ENCODE measurements around the gene PLA2G2D. TPM values are rescaled to one million over a fixed set of nuclear protein-coding genes. Genes with fewer than 3 reads are reported as not detected.

PLA2G2D gene
- polyA plus RNA-seq, 4 donors, result 0.40 to 0.41 TPM; not detected in 2

GRCh38 chr1:20080441-20081352 is 38.6 kb downstream of the PLA2G2D start:
- no peak overlapping the region for H3K4me3 ChIP-seq (ENCODE audit: low read depth in 1 of 3, low read length in 3 of 3)
- 62 to 73% (median 64%) methylated on average over 19 to 20 of the region's 20 CpGs for WGBS, 3 donors
- H3K4me1 ChIP-seq (ENCODE audit: control insufficient read depth in 3 of 3, insufficient read depth in 2 of 3, low read depth in 1 of 3, low read length in 2 of 3), result no peaks in the 10 kb centered on the region
- H3K27me3 ChIP-seq (ENCODE audit: control insufficient read depth in 3 of 3, insufficient read depth in 3 of 3, low read length in 3 of 3), result no peaks in the 10 kb centered on the region
- peaks cover 0 to 10% of the 10 kb centered on the region in 2 donors for H3K9me3 ChIP-seq (ENCODE audit: control insufficient read depth in 2 of 2, insufficient read depth in 1 of 2, low read depth in 1 of 2, low read length in 1 of 2)
- H3K36me3 ChIP-seq (ENCODE audit: control insufficient read depth in 3 of 3, insufficient read depth in 2 of 3, low read depth in 1 of 3, low read length in 3 of 3), result no peaks in the 10 kb centered on the region
- no peak for DNase-seq
- FAIRE-seq, result no peak
- H3K27ac ChIP-seq (ENCODE audit: low read depth in 1 of 3, low read length in 2 of 3), result no peak overlapping the region

- H3K4me3 ChIP-seq (ENCODE audit: low read depth in 1 of 3, low read length in 3 of 3), result no peak overlapping the region
- 45 to 65% (median 46%) methylated on average over 8 of the region's 8 CpGs for WGBS, 3 donors
- H3K27ac ChIP-seq (ENCODE audit: low read depth in 1 of 3, low read length in 2 of 3), result no peak overlapping the region
- H3K36me3 ChIP-seq (ENCODE audit: control insufficient read depth in 3 of 3, insufficient read depth in 2 of 3, low read depth in 1 of 3, low read length in 3 of 3), result no peaks in the 10 kb centered on the region
- H3K4me1 ChIP-seq (ENCODE audit: control insufficient read depth in 3 of 3, insufficient read depth in 2 of 3, low read depth in 1 of 3, low read length in 2 of 3), result no peaks in the 10 kb centered on the region
- no peak for FAIRE-seq
- no peaks in the 10 kb centered on the region for H3K27me3 ChIP-seq (ENCODE audit: control insufficient read depth in 3 of 3, insufficient read depth in 3 of 3, low read length in 3 of 3)
- H3K9me3 ChIP-seq (ENCODE audit: control insufficient read depth in 2 of 2, insufficient read depth in 1 of 2, low read depth in 1 of 2, low read length in 1 of 2), result peaks cover 0 to 10% of the 10 kb centered on the region in 2 donors
- no peak for DNase-seq
These were observed 39.6 kb downstream of the PLA2G2D start for GRCh38 chr1:20079661-20080305.

- WGBS, 3 donors, result 70 to 83% (median 82%) methylated on average over 5 of the region's 5 CpGs
- H3K4me1 ChIP-seq (ENCODE audit: control insufficient read depth in 3 of 3, insufficient read depth in 2 of 3, low read depth in 1 of 3, low read length in 2 of 3), result no peaks in the 10 kb centered on the region
- no peaks in the 10 kb centered on the region for H3K27me3 ChIP-seq (ENCODE audit: control insufficient read depth in 3 of 3, insufficient read depth in 3 of 3, low read length in 3 of 3)
- no peak overlapping the region for H3K4me3 ChIP-seq (ENCODE audit: low read depth in 1 of 3, low read length in 3 of 3)
- no peak for DNase-seq
- peaks cover 0 to 8% of the 10 kb centered on the region in 2 donors for H3K9me3 ChIP-seq (ENCODE audit: control insufficient read depth in 2 of 2, insufficient read depth in 1 of 2, low read depth in 1 of 2, low read length in 1 of 2)
- H3K27ac ChIP-seq (ENCODE audit: low read depth in 1 of 3, low read length in 2 of 3), result no peak overlapping the region
- H3K36me3 ChIP-seq (ENCODE audit: control insufficient read depth in 3 of 3, insufficient read depth in 2 of 3, low read depth in 1 of 3, low read length in 3 of 3), result no peaks in the 10 kb centered on the region
- FAIRE-seq, result no peak
These were observed 40.6 kb downstream of the PLA2G2D start for GRCh38 chr1:20078711-20079110.

DNA sequence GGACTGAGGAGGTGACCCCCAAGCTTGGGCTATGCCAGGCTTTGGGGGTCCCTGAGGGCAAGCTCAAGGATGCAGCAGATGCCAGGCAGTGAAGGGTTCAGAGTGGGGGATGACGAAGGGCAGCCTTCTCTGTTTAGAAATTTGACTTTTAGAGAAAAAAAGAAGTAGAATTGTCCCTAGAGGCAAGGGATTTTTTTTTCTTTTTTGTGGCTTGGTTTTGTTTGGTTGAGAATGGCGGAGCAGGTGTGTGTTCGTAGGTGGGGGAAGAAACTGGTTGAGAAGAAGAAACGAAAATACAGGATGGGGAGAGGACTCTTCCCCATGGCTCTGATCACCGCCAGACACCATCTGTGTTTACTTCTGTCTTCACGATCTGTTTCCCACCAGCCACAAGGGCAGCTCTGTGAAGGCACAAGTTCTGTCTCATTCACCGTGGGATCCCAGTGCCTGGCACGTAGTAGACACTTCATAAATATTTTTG is 41.1 kb downstream of the PLA2G2D start:
- FAIRE-seq, result no peak
- no peaks in the 10 kb centered on the region for H3K27me3 ChIP-seq (ENCODE audit: control insufficient read depth in 3 of 3, insufficient read depth in 3 of 3, low read length in 3 of 3)
- no peak overlapping the region for H3K27ac ChIP-seq (ENCODE audit: low read depth in 1 of 3, low read length in 2 of 3)

DNA sequence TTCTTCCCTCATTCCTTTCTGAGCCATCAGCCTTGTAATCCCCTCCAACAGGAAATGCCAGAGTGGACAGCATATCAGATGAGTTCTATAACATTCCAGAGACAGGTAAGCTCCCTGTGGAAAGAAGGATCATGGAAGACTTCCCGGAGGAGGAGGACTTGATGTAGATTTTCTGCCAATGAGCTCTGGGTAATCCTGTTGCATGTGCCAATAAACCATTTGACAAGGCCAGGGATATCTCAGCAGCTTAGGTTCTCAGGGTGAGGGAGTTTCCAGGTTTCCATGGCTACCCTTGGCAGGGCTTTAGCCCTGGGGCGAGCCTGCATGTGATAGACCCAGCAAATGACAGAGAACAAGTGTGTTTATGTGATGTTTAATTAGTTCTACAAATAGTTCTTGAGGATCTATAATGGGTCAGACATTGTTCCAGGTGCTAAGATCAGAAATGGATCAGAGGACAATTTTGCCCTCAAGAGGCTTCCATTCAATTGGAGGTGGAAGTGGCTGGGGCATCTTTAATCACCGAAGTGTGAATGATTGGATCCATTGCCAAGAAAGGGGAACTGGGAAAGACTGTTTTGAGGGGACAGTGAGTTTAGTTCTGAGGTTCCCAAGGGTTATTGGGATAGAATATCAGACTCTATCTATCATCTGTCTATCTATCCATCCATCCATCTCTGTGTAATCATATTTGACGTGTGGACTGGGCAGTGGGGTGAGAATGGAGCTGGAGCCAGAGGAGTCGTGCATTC is 42.5 kb downstream of the PLA2G2D start:
- Histone ChIP-seq H3K4me1 (ENCODE audit: control insufficient read depth in 3 of 3, insufficient read depth in 2 of 3, low read depth in 1 of 3, low read length in 2 of 3) (no peaks in the 10 kb centered on the region), H3K27ac (ENCODE audit: low read depth in 1 of 3, low read length in 2 of 3) (no peak overlapping the region), H3K4me3 (ENCODE audit: low read depth in 1 of 3, low read length in 3 of 3) (no peak overlapping the region), H3K27me3 (ENCODE audit: control insufficient read depth in 3 of 3, insufficient read depth in 3 of 3, low read length in 3 of 3) (no peaks in the 10 kb centered on the region), H3K36me3 (ENCODE audit: control insufficient read depth in 3 of 3, insufficient read depth in 2 of 3, low read depth in 1 of 3, low read length in 3 of 3) (no peaks in the 10 kb centered on the region), H3K9me3 (ENCODE audit: control insufficient read depth in 2 of 2, insufficient read depth in 1 of 2, low read depth in 1 of 2, low read length in 1 of 2) (no peaks in the 10 kb centered on the region)
- DNase-seq, result no peak
- WGBS, 3 donors, result 72 to 86% (median 72%) methylated on average over 5 of the region's 5 CpGs
- no peak for FAIRE-seq

More for the DNA sequence above, 41.1 kb downstream of the PLA2G2D start:
- peaks cover 0 to 3% of the 10 kb centered on the region in 2 donors for H3K9me3 ChIP-seq (ENCODE audit: control insufficient read depth in 2 of 2, insufficient read depth in 1 of 2, low read depth in 1 of 2, low read length in 1 of 2)
- no peak overlapping the region for H3K4me3 ChIP-seq (ENCODE audit: low read depth in 1 of 3, low read length in 3 of 3)
- 58 to 69% (median 61%) methylated on average over 8 of the region's 8 CpGs for WGBS, 3 donors
- H3K4me1 ChIP-seq (ENCODE audit: control insufficient read depth in 3 of 3, insufficient read depth in 2 of 3, low read depth in 1 of 3, low read length in 2 of 3), result no peaks in the 10 kb centered on the region
- H3K36me3 ChIP-seq (ENCODE audit: control insufficient read depth in 3 of 3, insufficient read depth in 2 of 3, low read depth in 1 of 3, low read length in 3 of 3), result no peaks in the 10 kb centered on the region
- DNase-seq, result no peak

DNA sequence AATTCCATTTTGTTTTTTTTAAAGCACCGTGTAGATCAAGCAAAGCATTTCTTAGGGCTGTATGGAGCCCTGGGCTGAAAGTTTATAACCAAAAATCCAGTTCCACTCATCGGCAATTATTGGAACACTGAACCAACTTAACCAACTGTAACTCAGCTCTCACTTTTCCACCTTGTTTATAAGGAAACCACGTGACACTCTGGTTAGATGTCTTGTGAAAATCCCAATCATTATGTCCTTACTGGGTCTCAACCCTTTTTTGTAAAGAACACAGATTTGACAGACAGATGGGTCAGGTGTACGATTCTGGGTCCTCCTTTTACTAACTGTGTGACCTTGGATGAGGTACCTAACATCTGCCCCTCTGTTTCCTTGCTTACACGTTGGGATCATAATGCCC is 43.1 kb downstream of the PLA2G2D start:
- Histone ChIP-seq H3K9me3 (ENCODE audit: control insufficient read depth in 2 of 2, insufficient read depth in 1 of 2, low read depth in 1 of 2, low read length in 1 of 2) (no peaks in the 10 kb centered on the region), H3K27ac (ENCODE audit: low read depth in 1 of 3, low read length in 2 of 3) (no peak overlapping the region), H3K4me1 (ENCODE audit: control insufficient read depth in 3 of 3, insufficient read depth in 2 of 3, low read depth in 1 of 3, low read length in 2 of 3) (no peaks in the 10 kb centered on the region), H3K27me3 (ENCODE audit: control insufficient read depth in 3 of 3, insufficient read depth in 3 of 3, low read length in 3 of 3) (no peaks in the 10 kb centered on the region), H3K36me3 (ENCODE audit: control insufficient read depth in 3 of 3, insufficient read depth in 2 of 3, low read depth in 1 of 3, low read length in 3 of 3) (no peaks in the 10 kb centered on the region), H3K4me3 (ENCODE audit: low read depth in 1 of 3, low read length in 3 of 3) (no peak overlapping the region)
- WGBS, 3 donors, result 49 to 69% (median 60%) methylated on average over 5 of the region's 5 CpGs
- FAIRE-seq, result no peak
- DNase-seq, result no peak

DNA sequence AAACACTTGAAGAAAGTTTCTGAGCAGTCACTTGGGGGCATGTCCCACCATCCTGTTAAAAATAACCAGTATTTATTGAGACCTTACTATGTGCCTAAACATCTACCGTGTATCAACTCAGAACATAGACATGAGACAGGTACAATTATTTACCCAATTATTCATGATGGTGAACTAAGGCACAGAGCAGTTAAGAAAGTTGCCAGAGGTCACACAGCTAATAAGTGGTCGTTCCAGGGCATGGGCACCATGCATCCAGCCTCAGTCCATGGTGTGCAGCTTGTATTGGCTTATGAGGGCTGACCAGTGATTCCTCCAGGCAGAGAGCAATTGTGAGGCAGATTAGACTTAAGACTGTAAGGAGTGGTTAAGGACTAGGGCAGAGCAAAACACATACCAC is 44.0 kb downstream of the PLA2G2D start:
- H3K36me3 ChIP-seq (ENCODE audit: control insufficient read depth in 3 of 3, insufficient read depth in 2 of 3, low read depth in 1 of 3, low read length in 3 of 3), result no peaks in the 10 kb centered on the region
- no peaks in the 10 kb centered on the region for H3K9me3 ChIP-seq (ENCODE audit: control insufficient read depth in 2 of 2, insufficient read depth in 1 of 2, low read depth in 1 of 2, low read length in 1 of 2)
- FAIRE-seq (no peak), DNase-seq (no peak)
- no peaks in the 10 kb centered on the region for H3K4me1 ChIP-seq (ENCODE audit: control insufficient read depth in 3 of 3, insufficient read depth in 2 of 3, low read depth in 1 of 3, low read length in 2 of 3)
- no peak overlapping the region for H3K27ac ChIP-seq (ENCODE audit: low read depth in 1 of 3, low read length in 2 of 3)
- no peaks in the 10 kb centered on the region for H3K27me3 ChIP-seq (ENCODE audit: control insufficient read depth in 3 of 3, insufficient read depth in 3 of 3, low read length in 3 of 3)
- 61 to 83% (median 62%) methylated on average over 2 of the region's 2 CpGs for WGBS, 3 donors
- no peak overlapping the region for H3K4me3 ChIP-seq (ENCODE audit: low read depth in 1 of 3, low read length in 3 of 3)

DNA sequence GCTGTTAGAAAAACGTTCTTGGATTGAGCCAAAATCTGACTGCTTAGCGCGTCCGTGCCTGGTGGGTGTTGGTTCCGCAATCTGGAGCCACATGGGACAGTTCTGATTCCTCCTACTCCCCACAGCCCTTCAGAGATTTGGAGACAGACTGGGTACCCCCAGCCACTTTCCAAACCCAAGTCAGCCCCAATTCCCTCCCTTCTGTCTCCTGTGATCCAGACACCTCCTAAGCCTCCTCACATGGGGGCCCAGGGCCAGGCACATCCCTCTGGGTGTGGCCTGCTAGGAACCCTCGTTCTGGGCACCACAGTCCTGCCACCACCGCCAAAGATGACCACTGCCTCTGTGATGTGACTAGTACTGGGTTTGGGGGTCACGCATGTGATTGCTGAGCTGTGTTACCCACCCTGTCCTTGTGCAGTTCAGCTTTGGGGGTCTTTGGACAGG is 44.6 kb downstream of the PLA2G2D start:
- Histone ChIP-seq H3K4me1 (ENCODE audit: control insufficient read depth in 3 of 3, insufficient read depth in 2 of 3, low read depth in 1 of 3, low read length in 2 of 3) (no peaks in the 10 kb centered on the region), H3K9me3 (ENCODE audit: control insufficient read depth in 2 of 2, insufficient read depth in 1 of 2, low read depth in 1 of 2, low read length in 1 of 2) (no peaks in the 10 kb centered on the region), H3K27me3 (ENCODE audit: control insufficient read depth in 3 of 3, insufficient read depth in 3 of 3, low read length in 3 of 3) (no peaks in the 10 kb centered on the region), H3K4me3 (ENCODE audit: low read depth in 1 of 3, low read length in 3 of 3) (no peak overlapping the region), H3K27ac (ENCODE audit: low read depth in 1 of 3, low read length in 2 of 3) (no peak overlapping the region), H3K36me3 (ENCODE audit: control insufficient read depth in 3 of 3, insufficient read depth in 2 of 3, low read depth in 1 of 3, low read length in 3 of 3) (no peaks in the 10 kb centered on the region)
- FAIRE-seq, result no peak
- WGBS, 3 donors, result 72 to 81% (median 74%) methylated on average over 8 of the region's 8 CpGs
- no peak for DNase-seq
